Hematopoietic multipotent progenitor cell treated with erythropoietin and hydrocortisone succinate and interleukin-3 and kit ligand, for 4 days (in vitro differentiated cells): Measurements from ENCODE around the gene GABBR2.

Experiments used
- DNase-seq: peaks from one replicate; pipeline ENCODE4 v3.0.0-alpha.2; 2015

Gene GABBR2

DNA sequence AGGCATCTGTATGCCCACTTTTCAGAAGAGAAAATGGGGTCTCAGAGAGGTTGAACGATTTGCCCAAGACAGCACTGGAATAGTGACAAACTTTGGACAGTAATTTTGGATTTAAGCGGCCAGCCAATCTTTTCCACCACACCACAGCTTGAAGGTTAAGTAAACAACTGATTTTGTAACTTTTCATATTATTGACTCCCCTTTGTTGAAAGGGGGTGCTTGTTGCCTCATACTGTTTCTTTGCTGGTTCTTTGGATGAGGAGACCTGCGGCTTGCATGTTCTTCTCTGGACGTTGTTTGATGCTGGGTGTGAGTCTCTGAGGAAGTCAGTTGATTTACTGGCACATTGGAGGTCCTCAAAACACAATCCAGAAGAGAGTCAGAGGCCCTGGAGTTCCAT, 11.7 kb upstream of the GABBR2 start:
- no peak for DNase-seq

DNA sequence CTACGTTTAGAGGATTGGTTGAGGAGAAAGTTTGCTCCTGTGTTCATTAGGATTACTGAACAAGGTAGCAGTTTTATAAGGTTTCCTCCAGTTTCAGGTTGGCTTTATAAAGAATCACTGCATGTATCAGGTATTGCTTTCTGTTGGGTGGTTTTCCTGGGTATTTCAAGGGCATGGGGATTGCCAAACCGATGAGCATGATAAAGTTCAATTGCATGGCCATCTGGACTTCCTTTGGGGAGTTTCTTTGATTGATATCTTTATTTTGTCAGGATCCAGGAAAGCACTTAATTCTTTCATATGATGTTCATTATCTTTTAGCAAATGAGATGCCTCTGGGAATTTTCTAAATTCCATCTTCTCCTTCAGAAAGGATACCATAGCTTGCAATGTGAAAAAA, 10.3 kb upstream of the GABBR2 start:
- no peak for DNase-seq

GRCh38 chr9:98714833-98715232, 6.1 kb upstream of the GABBR2 start:
- DNase-seq: no peak

GRCh38 chr9:98712987-98713386, 4.3 kb upstream of the GABBR2 start:
- DNase-seq: no peak

DNA sequence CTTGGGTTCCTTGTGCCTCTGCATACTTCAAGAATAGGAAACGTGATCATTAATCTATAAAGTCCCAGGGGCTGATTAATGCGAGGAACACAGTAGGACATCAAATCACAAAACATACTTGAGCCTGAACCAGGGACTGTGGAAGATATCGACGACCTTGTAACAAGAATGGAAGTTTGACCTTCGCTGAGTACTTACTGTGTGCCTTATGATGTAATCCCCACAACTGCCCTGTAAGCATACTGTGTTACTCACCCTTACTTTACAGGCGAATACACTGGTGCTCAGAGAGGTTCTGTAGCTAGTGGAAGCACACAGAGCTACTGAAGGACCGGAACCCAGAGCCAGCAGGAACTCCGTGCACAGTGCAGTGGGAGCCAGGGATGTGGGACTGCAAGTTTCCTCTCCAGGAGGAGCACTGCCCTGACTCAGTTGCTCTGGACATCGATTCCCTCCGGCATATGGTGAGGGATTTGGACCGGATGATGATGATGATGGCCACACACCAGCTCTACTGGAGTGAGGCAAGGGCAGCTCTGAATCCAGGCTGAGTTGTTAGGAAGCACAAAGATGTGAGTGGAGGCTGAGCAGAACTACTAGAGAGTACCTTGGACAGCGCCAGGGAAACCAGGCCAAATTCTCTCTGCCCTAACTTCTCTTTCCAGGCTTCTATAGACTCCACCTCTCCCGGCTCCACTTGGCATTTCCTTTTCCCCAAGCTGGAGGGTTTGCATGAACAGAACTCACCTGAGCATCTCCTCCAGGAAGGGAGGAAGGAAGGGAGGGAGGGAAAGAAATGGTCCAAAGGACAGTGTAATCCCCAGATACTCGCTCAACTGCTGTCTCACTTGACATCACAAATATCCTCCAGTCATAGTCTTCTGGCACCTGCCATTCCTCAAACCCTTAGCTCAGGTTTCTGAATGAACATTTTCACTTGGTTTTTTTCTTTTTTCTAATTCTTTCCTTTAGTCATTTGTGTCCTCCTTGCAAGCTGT, 1.5 kb upstream of the GABBR2 start:
- DNase-seq: peak; percentile 64

- no peak for DNase-seq
Measured at GRCh38 chr9:98708103-98708932, 417 bp downstream of the GABBR2 start.

GRCh38 chr9:98707166-98708102, 1.3 kb downstream of the GABBR2 start:
- DNase-seq: peak; percentile 77

- no peak for DNase-seq
Measured at GRCh38 chr9:98706651-98707165, 2.0 kb downstream of the GABBR2 start.

GRCh38 chr9:98702835-98703380, 5.8 kb downstream of the GABBR2 start:
- no peak for DNase-seq

- no peak for DNase-seq
Measured at GRCh38 chr9:98702340-98702739, 6.4 kb downstream of the GABBR2 start.

DNA sequence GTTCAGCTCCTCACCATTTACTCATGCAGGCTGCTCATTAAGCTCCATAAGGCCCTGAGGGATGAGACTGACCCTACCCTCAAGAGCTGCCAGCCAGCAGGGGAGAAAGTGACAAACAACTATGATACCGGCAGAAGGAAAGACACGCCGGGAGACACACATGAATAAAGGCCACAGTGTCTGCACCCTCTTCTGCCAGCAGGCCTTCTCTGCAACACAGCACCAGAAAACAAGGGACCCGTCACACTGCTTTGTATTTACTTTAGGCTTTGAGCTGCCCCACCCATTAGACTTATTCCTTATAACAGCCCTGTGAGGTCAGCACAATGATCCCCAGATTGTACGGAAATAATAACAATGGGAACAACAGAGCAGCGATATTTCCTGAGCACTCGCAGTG, 7.2 kb downstream of the GABBR2 start:
- no peak for DNase-seq

DNA sequence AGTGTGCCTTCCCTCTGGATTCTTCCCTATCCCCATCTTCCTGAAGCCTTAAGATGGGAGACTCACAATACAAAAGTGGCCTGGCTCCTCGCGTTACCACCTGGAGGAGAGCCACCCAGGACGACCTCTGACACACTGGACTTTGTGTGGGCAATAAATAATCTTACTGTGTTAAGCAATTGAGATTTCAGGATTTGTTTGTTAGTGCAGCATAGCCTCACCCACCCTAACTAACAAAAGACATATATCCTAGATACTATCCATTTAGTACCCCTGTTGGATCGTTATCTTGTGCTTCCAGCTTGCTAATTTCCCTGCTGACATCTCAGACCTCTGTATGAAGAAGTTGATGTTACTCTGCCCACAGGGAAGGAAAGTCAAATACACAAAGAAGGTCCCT, 7.9 kb downstream of the GABBR2 start:
- no peak for DNase-seq

DNA sequence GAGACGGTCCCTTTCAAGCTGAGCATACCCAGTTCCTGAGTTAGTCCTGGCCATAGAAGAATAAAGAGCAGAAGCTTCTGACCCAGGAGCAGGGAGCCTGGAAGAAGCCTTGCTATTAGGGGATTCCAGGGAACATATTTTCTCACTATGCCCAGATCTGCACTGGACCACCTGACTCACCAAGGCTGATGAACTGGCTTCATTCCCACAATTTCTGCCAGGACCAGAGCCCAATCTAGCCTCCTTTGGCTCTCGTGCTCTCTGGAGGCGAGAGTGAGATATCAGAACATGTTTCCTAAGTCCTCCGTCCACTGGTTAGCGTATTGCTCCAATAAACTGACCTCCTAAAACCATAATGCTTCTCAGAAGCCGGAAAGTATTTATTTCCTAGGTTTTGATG, 9.9 kb downstream of the GABBR2 start:
- DNase-seq: no peak

- DNase-seq: no peak
Measured at GRCh38 chr9:98694943-98695342, 13.8 kb downstream of the GABBR2 start.

DNA sequence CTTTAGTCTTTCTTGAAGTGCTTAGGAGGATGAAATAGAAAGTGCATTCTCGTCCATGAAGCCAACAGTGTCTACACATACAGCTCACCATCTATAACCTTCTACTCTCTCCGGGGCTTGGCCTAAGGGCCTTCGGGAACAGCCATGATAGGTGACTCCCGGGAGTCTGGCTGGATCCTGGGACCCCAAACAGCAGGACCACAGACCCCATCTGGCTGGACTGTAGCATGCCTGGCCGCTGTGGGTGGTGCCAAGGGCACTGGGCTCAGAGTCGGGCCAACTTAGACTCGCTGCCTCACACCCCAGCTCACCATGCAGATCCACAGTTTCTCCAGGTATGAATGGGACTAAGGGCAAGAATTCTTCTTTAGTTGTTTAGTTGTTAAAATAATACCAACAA, 16.3 kb downstream of the GABBR2 start:
- DNase-seq: no peak

GRCh38 chr9:98691890-98692289, 16.8 kb downstream of the GABBR2 start:
- no peak for DNase-seq

DNA sequence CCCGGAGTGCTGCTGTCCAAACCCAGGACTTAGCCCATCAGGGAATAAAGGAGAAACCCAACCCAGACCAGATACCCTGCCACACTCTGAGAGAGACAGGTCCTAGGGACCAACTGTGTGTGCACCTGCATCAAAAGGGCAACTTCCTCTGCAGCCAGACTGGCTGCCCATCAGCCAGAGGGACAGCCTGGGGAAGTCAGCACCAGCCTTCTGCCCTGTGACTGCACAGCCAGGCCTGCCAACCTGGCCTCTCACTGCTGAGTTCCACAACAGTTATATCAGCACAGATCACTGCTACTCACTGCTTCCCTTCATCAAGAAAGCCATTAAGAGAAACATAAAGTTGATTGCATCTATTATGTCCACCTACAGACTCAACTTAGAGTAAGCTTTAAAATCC, 18.0 kb downstream of the GABBR2 start:
- no peak for DNase-seq

- DNase-seq: no peak
Measured at GRCh38 chr9:98688710-98689495, 19.8 kb downstream of the GABBR2 start.

GRCh38 chr9:98687911-98688310, 20.8 kb downstream of the GABBR2 start:
- DNase-seq: no peak

DNA sequence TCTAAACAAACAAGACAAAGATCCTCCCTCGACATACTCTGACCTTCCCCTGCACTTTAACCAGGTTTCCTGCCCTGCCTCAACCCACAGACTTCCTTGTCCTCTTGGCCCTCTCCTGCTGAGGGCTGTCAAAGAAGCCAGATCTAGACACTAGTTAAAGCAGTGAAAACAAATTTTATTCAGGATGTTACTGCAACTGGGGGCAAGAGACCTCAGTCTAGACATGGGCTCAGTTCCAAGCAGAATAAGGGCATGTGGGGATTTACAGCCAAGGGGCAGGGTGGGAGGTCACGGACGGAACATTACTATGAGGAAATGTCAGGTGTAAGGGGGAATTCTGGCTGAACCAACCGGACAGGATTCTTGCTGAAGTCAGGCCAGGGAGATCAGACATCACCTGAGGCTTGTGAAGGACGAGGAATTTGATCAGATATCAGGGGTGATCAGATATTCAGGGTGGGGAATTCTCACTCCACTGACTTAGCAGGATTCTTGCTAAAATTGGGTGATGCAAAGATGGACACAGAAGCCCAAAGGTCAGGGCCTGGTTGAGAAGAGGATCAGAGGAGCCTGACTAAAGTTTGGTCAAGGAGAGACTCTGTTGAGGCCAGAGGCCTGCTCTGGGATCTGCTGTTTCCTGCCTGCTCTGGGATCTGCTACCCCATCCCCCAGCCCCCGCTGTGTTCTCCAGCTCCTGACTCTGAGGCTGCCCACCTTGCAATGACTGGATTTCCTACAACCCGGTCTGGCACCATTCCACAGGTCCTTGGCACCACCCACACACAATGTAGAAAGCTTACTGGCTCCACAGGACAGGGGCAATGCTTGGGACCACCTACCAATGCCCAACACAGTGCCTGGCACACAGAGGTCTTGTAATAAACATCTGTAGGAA, 21.5 kb downstream of the GABBR2 start:
- DNase-seq: no peak
